GM23338 (cell line): ENCODE measurements around the gene PTGIR. TPM values are rescaled to one million over a fixed set of nuclear protein-coding genes. Genes with fewer than 3 reads are reported as not detected.
A peak's percentile ranks its signal among the peaks of the same experiment; 100 is the strongest.

ENCODE experiments used
- ATAC-seq: fragments of 200-7000 bp; cut with Tn5 transposase; 3 replicates; pipeline ENCODE4 v1.9.1; 2020
- DNase-seq: peaks from one replicate; pipeline ENCODE4 v3.0.0-alpha.2; 2015; ENCODE audit warnings: low spot score
- H2AFZ ChIP-seq: fragments of 200-600 bp; sonication (generic); 2 replicates; pipeline ENCODE4 v1.8.0; 2016; ENCODE audit warnings: antibody characterized with exemption, mild to moderate bottlenecking, moderate library complexity
- H3F3A ChIP-seq: fragments of 200-600 bp; sonication (generic); replicated peaks from 2 replicates; pipeline ENCODE4 v1.8.0; 2017; ENCODE audit warnings: antibody characterized with exemption, mixed run types, low read depth
- H3K27ac ChIP-seq: fragments of 200-600 bp; sonication (generic); 2 replicates; pipeline ENCODE4 v1.6.1; 2016; ENCODE audit warnings: low read depth
- H3K27me3 ChIP-seq: fragments of 200-600 bp; sonication (generic); 2 replicates; pipeline ENCODE4 v1.8.0; 2016; ENCODE audit warnings: mild to moderate bottlenecking, mixed run types, moderate library complexity; ENCODE audit not compliant: insufficient read depth
- H3K36me3 ChIP-seq: fragments of 200-600 bp; sonication (generic); 2 replicates; pipeline ENCODE4 v1.8.0; 2016; ENCODE audit warnings: mild to moderate bottlenecking; ENCODE audit not compliant: insufficient read depth
- H3K4me1 ChIP-seq: fragments of 200-600 bp; sonication (generic); 2 replicates; pipeline ENCODE4 v1.8.0; 2016; ENCODE audit warnings: mild to moderate bottlenecking, moderate library complexity; ENCODE audit not compliant: insufficient read depth
- H3K4me2 ChIP-seq: fragments of 200-600 bp; sonication (generic); 2 replicates; pipeline ENCODE4 v1.7.1; 2017; ENCODE audit warnings: mixed run types
- H3K4me3 ChIP-seq: fragments of 200-600 bp; sonication (generic); 2 replicates; pipeline ENCODE4 v1.6.1; 2016; ENCODE audit warnings: mixed run types
- H3K79me2 ChIP-seq: fragments of 200-600 bp; sonication (generic); replicated peaks from 2 replicates; pipeline ENCODE4 v1.8.0; 2017; ENCODE audit warnings: mild to moderate bottlenecking; ENCODE audit not compliant: insufficient read depth
- H3K9me2 ChIP-seq: fragments of 200-600 bp; sonication (generic); 2 replicates; pipeline ENCODE4 v1.8.0; 2017; ENCODE audit not compliant: insufficient read depth
- H4K20me1 ChIP-seq: fragments of 200-600 bp; sonication (generic); replicated peaks from 2 replicates; pipeline ENCODE4 v1.8.0; 2017; ENCODE audit warnings: mild to moderate bottlenecking; ENCODE audit not compliant: insufficient read depth
- H3K27ac Mint-ChIP-seq: 2 replicates; pipeline ENCODE4 v1.8.0; 2020; ENCODE audit warnings: inconsistent platforms, mild to moderate bottlenecking, moderate library complexity, mixed read lengths
- H3K27me3 Mint-ChIP-seq: 3 replicates; pipeline ENCODE4 v1.8.0; 2022; ENCODE audit warnings: low read depth, mild to moderate bottlenecking, moderate library complexity, mixed read lengths, inconsistent platforms; ENCODE audit not compliant: insufficient read depth, poor library complexity
- H3K36me3 Mint-ChIP-seq: 3 replicates; pipeline ENCODE4 v1.8.0; 2021; ENCODE audit warnings: low read depth, mild to moderate bottlenecking, inconsistent platforms, moderate library complexity, mixed read lengths
- H3K4me1 Mint-ChIP-seq: 3 replicates; pipeline ENCODE4 v1.8.0; 2020; ENCODE audit warnings: mild to moderate bottlenecking, inconsistent platforms, mixed read lengths
- H3K4me3 Mint-ChIP-seq: 3 replicates; pipeline ENCODE4 v1.8.0; 2021; ENCODE audit warnings: moderate library complexity, mild to moderate bottlenecking, inconsistent platforms, mixed read lengths
- H3K9me3 Mint-ChIP-seq: 3 replicates; pipeline ENCODE4 v1.8.0; 2020; ENCODE audit warnings: moderate library complexity, mild to moderate bottlenecking, inconsistent platforms, mixed read lengths
- CREB1 ChIP-seq: fragments of 250-450 bp; sonication (Bioruptor Pico); IDR thresholded peaks from 2 replicates; pipeline ENCODE4 v1.5.0; 2020; ENCODE audit warnings: low read depth, mild to moderate bottlenecking, moderate library complexity
- ETS1 ChIP-seq: IDR thresholded peaks from 2 replicates; pipeline ENCODE4 v1.6.1; 2016; ENCODE audit warnings: antibody characterized with exemption
- EZH2 ChIP-seq: fragments of 200-600 bp; sonication (generic); IDR thresholded peaks from one replicate; pipeline ENCODE4 v1.8.0; 2017; ENCODE audit warnings: antibody characterized with exemption, mild to moderate bottlenecking, low read depth; ENCODE audit not compliant: unreplicated experiment
- EZH2phosphoT487 ChIP-seq: fragments of 200-600 bp; sonication (generic); IDR thresholded peaks from one replicate; pipeline ENCODE4 v1.8.1; 2018; ENCODE audit warnings: antibody characterized with exemption; ENCODE audit not compliant: unreplicated experiment
- JUNB ChIP-seq: IDR thresholded peaks from one replicate; pipeline ENCODE4 v1.6.1; 2016; ENCODE audit warnings: antibody characterized with exemption; ENCODE audit not compliant: unreplicated experiment
- NANOG ChIP-seq: IDR thresholded peaks from 2 replicates; pipeline ENCODE4 v1.6.1; 2016; ENCODE audit warnings: antibody characterized with exemption, borderline replicate concordance
- POLR2AphosphoS5 ChIP-seq: IDR thresholded peaks from 2 replicates; pipeline ENCODE4 v1.6.1; 2016; ENCODE audit warnings: antibody characterized with exemption, low read depth
- REST ChIP-seq: IDR thresholded peaks from one replicate; pipeline ENCODE4 v1.6.1; 2018; ENCODE audit warnings: antibody characterized with exemption; ENCODE audit not compliant: unreplicated experiment
- STAT1 ChIP-seq: IDR thresholded peaks from one replicate; pipeline ENCODE4 v1.6.1; 2016; ENCODE audit warnings: antibody characterized with exemption; ENCODE audit not compliant: unreplicated experiment
- ZNF114 ChIP-seq: fragments of 250-450 bp; sonication (Bioruptor Pico); IDR thresholded peaks from 2 replicates; pipeline ENCODE4 v1.5.0; 2020; ENCODE audit warnings: mild to moderate bottlenecking, moderate library complexity
- ZNF331 ChIP-seq: fragments of 250-450 bp; sonication (Bioruptor Pico); IDR thresholded peaks from 2 replicates; pipeline ENCODE4 v1.5.0; 2020; ENCODE audit warnings: low read depth, mild to moderate bottlenecking, moderate library complexity
- ZNF462 ChIP-seq: fragments of 250-450 bp; sonication (Bioruptor Pico); IDR thresholded peaks from 2 replicates; pipeline ENCODE4 v1.5.0; 2020; ENCODE audit warnings: mild to moderate bottlenecking, moderate library complexity
- polyA plus RNA-seq: library from polyadenylated mRNA; unstranded; fragments of >200 nt; fragmentation: Nextera tagmentation; extraction: Ambion mirVana; gene quantifications from 2 replicates; pipeline ENCODE4 v1.2.1, GENCODE V29; 2016
- total RNA-seq: library from RNA; depleted of rRNA; stranded (reverse); fragments of >200 nt; shearing (Covaris generic); gene quantifications from 2 replicates; pipeline ENCODE4 v1.2.3, GENCODE V29; 2014
- TF ChIP-seq, protein P1 (sequence below), 2 experiments: fragments of 200-600 bp in 1 of 2; sonication (generic) in 1 of 2; conservative IDR thresholded peaks; 2 replicates each; pipeline versions ENCODE4 v1.5.1 to v1.6.1; 2016 to 2017; ENCODE audit warnings: antibody characterized with exemption in 2 of 2, low read depth in 2 of 2, mild to moderate bottlenecking in 2 of 2, moderate library complexity in 1 of 2

Gene PTGIR
- total and polyA plus RNA-seq, 2 experiments from 2014 or later = not detected

DNA sequence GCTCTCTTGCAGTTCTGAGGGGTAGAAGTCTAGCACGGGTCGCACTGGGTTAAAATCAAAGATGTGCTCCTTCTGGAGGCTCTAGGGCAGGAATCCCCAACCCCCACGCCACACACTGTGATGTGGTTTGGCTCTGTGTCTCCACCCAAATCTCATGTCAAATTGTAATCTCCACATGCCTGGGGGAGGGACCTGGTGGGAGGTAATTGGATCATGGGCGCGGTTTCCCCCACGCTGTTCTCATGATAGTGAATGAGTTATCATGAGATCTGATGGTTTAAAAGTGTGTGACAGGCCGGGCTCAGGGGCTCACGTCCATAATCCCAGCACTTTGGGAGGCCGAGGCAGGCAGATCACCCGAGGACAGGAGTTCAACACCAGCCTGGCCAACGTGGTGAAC, 50.4 kb downstream of the PTGIR start:
- Histone ChIP-seq H3K27ac (no peak overlapping the region), H4K20me1 (no peaks in the 10 kb centered on the region), H3K4me3 (no peak overlapping the region), H3K79me2 (no peaks in the 10 kb centered on the region), H3K27me3 (no peaks in the 10 kb centered on the region), H3F3A (no peaks in the 10 kb centered on the region), H3K4me1 (no peaks in the 10 kb centered on the region; the same call in 1 of the 2 replicates), H2AFZ (peak overlapping the region; percentile 32; the same call in 1 of the 2 replicates), H3K36me3 (no peaks in the 10 kb centered on the region), H3K9me2 (no peaks in the 10 kb centered on the region), H3K4me2 (no peak overlapping the region)
- DNase-seq (no peak), ATAC-seq (no peak)
- Mint-ChIP-seq H3K36me3 (no peaks in the 10 kb centered on the region), H3K9me3 (no peaks in the 10 kb centered on the region), H3K4me3 (no peak overlapping the region), H3K4me1 (peaks cover 5% of the 10 kb centered on the region), H3K27ac (no peak overlapping the region), H3K27me3 (peaks cover 8% of the 10 kb centered on the region)
- TF ChIP-seq, protein P1, sequence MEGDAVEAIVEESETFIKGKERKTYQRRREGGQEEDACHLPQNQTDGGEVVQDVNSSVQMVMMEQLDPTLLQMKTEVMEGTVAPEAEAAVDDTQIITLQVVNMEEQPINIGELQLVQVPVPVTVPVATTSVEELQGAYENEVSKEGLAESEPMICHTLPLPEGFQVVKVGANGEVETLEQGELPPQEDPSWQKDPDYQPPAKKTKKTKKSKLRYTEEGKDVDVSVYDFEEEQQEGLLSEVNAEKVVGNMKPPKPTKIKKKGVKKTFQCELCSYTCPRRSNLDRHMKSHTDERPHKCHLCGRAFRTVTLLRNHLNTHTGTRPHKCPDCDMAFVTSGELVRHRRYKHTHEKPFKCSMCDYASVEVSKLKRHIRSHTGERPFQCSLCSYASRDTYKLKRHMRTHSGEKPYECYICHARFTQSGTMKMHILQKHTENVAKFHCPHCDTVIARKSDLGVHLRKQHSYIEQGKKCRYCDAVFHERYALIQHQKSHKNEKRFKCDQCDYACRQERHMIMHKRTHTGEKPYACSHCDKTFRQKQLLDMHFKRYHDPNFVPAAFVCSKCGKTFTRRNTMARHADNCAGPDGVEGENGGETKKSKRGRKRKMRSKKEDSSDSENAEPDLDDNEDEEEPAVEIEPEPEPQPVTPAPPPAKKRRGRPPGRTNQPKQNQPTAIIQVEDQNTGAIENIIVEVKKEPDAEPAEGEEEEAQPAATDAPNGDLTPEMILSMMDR (conservative IDR thresholded peaks at IDR 0.05; ENCODE audit: low read depth in 2 of 2) = no peak
- TF ChIP-seq ZNF462 (CRISPR knock-in tag) (no peak), STAT1 (no peak), EZH2 (no peak), CREB1 (CRISPR knock-in tag) (no peak), EZH2phosphoT487 (no peak), NANOG (no peak), ZNF114 (CRISPR knock-in tag) (no peak), REST (no peak), ETS1 (no peak), POLR2AphosphoS5 (no peak), ZNF331 (no peak), JUNB (no peak)
